HG03521 (cell line): ENCODE data around the gene ZBTB3.
A peak's percentile ranks its signal among the peaks of the same experiment; 100 is the strongest.
"Not testable (repeated sequence)": the region's sequence is repeated elsewhere in the genome, so short reads cannot be mapped to it uniquely, and the experiment has no call there.

ENCODE experiments used
- ATAC-seq: cut with Tn5 transposase; IDR thresholded peaks from one replicate; pipeline ENCODE4 v1.9.1; 2021; ENCODE audit warnings: mild to moderate bottlenecking, moderate library complexity; ENCODE audit not compliant: unreplicated experiment

Gene ZBTB3

GRCh38 chr11:62757846-62758788, 4.2 kb upstream of the ZBTB3 start:
- ATAC-seq, result no peak

- no peak for ATAC-seq
Measured at GRCh38 chr11:62755086-62755615, 1.2 kb upstream of the ZBTB3 start.

GRCh38 chr11:62752994-62753735, 795 bp downstream of the ZBTB3 start:
- no peak for ATAC-seq

GRCh38 chr11:62752177-62752785, 1.7 kb downstream of the ZBTB3 start:
- no peak for ATAC-seq

- not testable (repeated sequence) for ATAC-seq
Measured at GRCh38 chr11:62749931-62750330, 4.0 kb downstream of the ZBTB3 start.

GRCh38 chr11:62747475-62748160, 6.3 kb downstream of the ZBTB3 start:
- ATAC-seq, result no peak

GRCh38 chr11:62737196-62737595, 16.8 kb downstream of the ZBTB3 start:
- no peak for ATAC-seq

GRCh38 chr11:62732830-62733229, 21.1 kb downstream of the ZBTB3 start:
- ATAC-seq, result no peak

- ATAC-seq, result not testable (repeated sequence)
Measured at GRCh38 chr11:62730076-62730475, 23.9 kb downstream of the ZBTB3 start.

- peak; percentile 7 for ATAC-seq
Measured at GRCh38 chr11:62728171-62728988, 25.6 kb downstream of the ZBTB3 start, which contains the start of gene TTC9C. Gene TTC9C (plus strand): TSS chr11:62728486. CDS start chr11:62728849, 363 bp downstream.

- ATAC-seq, result peak; percentile 48
Measured at GRCh38 chr11:62727872-62728170, 26.1 kb downstream of the ZBTB3 start.

GRCh38 chr11:62727165-62727871, 26.6 kb downstream of the ZBTB3 start, which contains the start of gene HNRNPUL2:
Gene HNRNPUL2 (minus strand): TSS chr11:62727457. CDS start chr11:62727156, 301 bp downstream.
- peak; percentile 64 for ATAC-seq

- no peak for ATAC-seq
Measured at GRCh38 chr11:62726915-62727164, 27.1 kb downstream of the ZBTB3 start.

GRCh38 chr11:62726156-62726914, 27.6 kb downstream of the ZBTB3 start:
- ATAC-seq, result peak; percentile 1

GRCh38 chr11:62725646-62726045, 28.3 kb downstream of the ZBTB3 start:
- ATAC-seq, result no peak

GRCh38 chr11:62724171-62724570, 29.8 kb downstream of the ZBTB3 start:
- ATAC-seq, result no peak

- no peak for ATAC-seq
Measured at GRCh38 chr11:62721994-62722393, 32.0 kb downstream of the ZBTB3 start.

- ATAC-seq, result no peak
Measured at GRCh38 chr11:62719302-62719978, 34.5 kb downstream of the ZBTB3 start.
